ENCODE results near the gene PKP2.

The PKP2 gene

GRCh38 chr12:32896432-32897280 lies at the start of gene PKP2:
Gene PKP2, minus strand, starts transcription at chr12:32896777. Its CDS starts 46 bp downstream, at chr12:32896731.
- DNase-seq (ENCODE audit: low read depth in 2 of 2) = no peak

GRCh38 chr12:32944195-32944594 lies 47.6 kb upstream of the PKP2 start:
- no peak for DNase-seq (ENCODE audit: low read depth in 2 of 2)

- no peak for DNase-seq (ENCODE audit: low read depth in 2 of 2)
Measured at GRCh38 chr12:32939801-32940200, 43.2 kb upstream of the PKP2 start.

GRCh38 chr12:32926963-32927362 lies 30.4 kb upstream of the PKP2 start:
- DNase-seq (ENCODE audit: low read depth in 2 of 2) = no peak

- no peak for DNase-seq (ENCODE audit: low read depth in 2 of 2)
Measured at GRCh38 chr12:32926356-32926755, 29.8 kb upstream of the PKP2 start.

- no peak for DNase-seq (ENCODE audit: low read depth in 2 of 2)
Measured at GRCh38 chr12:32922546-32923297, 26.1 kb upstream of the PKP2 start.

GRCh38 chr12:32921397-32921796 lies 24.8 kb upstream of the PKP2 start:
- DNase-seq (ENCODE audit: low read depth in 2 of 2) = no peak

GRCh38 chr12:32920506-32921085 lies 24.0 kb upstream of the PKP2 start:
- no peak for DNase-seq (ENCODE audit: low read depth in 2 of 2)

- DNase-seq (ENCODE audit: low read depth in 2 of 2) = no peak
Measured at GRCh38 chr12:32918890-32919801, 22.6 kb upstream of the PKP2 start.

- DNase-seq (ENCODE audit: low read depth in 2 of 2) = no peak
Measured at GRCh38 chr12:32917094-32917611, 20.6 kb upstream of the PKP2 start.

- no peak for DNase-seq (ENCODE audit: low read depth in 2 of 2)
Measured at GRCh38 chr12:32907898-32908476, 11.4 kb upstream of the PKP2 start.

- DNase-seq (ENCODE audit: low read depth in 2 of 2) = no peak
Measured at GRCh38 chr12:32907166-32907565, 10.6 kb upstream of the PKP2 start.

GRCh38 chr12:32906399-32907165 lies 10.0 kb upstream of the PKP2 start:
- no peak for DNase-seq (ENCODE audit: low read depth in 2 of 2)

GRCh38 chr12:32903763-32904162 lies 7.2 kb upstream of the PKP2 start:
- DNase-seq (ENCODE audit: low read depth in 2 of 2) = no peak

- no peak for DNase-seq (ENCODE audit: low read depth in 2 of 2)
Measured at GRCh38 chr12:32903318-32903717, 6.7 kb upstream of the PKP2 start.

GRCh38 chr12:32902287-32902997 lies 5.9 kb upstream of the PKP2 start:
- no peak for DNase-seq (ENCODE audit: low read depth in 2 of 2)

GRCh38 chr12:32901553-32901952 lies 5.0 kb upstream of the PKP2 start:
- DNase-seq (ENCODE audit: low read depth in 2 of 2) = no peak

- DNase-seq (ENCODE audit: low read depth in 2 of 2) = no peak
Measured at GRCh38 chr12:32897687-32898573, 1.4 kb upstream of the PKP2 start.

- no peak for DNase-seq (ENCODE audit: low read depth in 2 of 2)
Measured at GRCh38 chr12:32897281-32897610, 669 bp upstream of the PKP2 start.
